ENCODE results near the gene OR8S1.
"Not testable (repeated sequence)": the region's sequence is repeated elsewhere in the genome, so short reads cannot be mapped to it uniquely, and the experiment has no call there.

Gene OR8S1

DNA sequence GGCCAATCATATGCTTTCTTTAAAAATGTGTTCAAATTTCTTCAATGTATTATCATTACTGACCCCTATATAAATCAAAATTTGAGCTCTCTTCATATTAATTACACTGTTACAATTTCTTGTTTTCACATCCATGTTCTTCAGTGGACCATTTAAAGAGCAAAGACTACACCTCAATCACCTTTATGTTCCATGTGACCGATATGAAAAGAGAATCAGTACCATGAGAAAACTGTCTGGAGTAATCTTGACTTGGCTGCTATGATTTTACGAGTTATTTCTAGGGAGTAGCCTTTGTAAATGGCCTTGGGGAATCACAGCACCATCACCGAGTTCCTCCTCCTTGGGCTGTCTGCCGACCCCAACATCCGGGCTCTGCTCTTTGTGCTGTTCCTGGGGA, at the start of gene OR8S1:
Gene OR8S1, plus strand, starts transcription at position 301 of the 400 bp plus-strand sequence. Its CDS starts 0 bp downstream, at position 301.
- no peak for DNase-seq

DNA sequence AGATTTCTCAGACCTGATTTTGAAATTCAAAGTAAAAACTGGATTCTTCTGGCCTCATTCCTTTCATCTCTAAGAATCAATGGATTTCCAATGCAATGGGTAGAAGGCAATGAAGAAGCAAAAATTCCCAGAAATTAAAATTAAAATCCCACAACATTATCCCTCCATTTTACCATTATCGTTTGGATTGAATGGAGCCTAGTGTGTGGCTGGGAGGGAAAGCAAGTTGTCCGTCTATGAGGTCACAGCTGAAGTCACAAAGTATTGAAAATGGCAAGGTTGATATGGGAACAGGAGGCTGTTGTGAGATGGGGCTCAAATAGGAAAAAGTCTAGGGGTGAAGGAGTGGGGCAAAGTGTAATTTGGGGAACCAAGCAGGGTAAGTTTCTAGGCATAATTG, 43.2 kb upstream of the OR8S1 start, which contains the start of gene C12orf54:
Gene C12orf54, plus strand, starts transcription at position 301 of the 400 bp plus-strand sequence. CDS start 799 bp downstream, outside the sequence.
- no peak for DNase-seq

- no peak for DNase-seq
These were observed 42.5 kb upstream of the OR8S1 start for GRCh38 chr12:48482930-48483329.

DNA sequence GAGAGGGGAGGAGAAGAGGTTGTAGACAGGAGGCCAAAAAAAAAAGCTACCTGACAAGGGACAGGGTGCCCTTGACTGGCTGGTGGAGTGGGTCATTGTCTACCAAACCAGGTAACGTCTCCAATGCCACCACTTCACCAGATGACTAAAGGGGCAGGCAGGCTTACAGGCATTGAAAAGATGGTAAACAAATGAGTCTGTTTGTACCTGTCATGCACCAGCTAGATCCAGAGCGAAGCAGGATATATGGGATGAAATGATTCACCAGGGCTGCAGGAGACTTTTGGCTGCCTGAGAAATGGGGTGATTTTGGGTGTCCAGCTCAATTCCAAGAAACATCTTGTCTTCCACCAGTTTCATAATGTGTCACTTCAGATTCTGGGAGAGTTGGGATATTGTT, 39.2 kb upstream of the OR8S1 start:
- no peak for DNase-seq

- no peak for DNase-seq
These were observed 38.8 kb upstream of the OR8S1 start for GRCh38 chr12:48486679-48487078.

DNA sequence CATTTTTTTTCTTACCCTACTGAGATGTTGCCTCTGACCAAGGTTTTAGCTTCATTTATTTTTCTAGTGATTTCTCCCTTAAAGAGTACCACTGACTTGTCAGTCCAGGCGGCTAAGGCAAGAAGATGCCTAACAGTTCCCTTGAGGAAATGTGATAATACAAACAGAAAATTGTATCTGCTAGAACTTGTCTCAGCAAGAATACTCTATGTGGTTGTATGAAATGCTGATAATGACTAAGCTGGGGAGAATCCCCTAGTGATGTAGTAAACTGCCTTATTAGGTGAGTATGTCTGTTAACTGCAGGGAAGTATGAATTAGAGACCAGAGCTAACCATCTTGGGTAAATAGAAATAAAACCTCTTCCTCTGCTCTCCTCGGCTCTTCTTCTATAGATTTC, 36.4 kb upstream of the OR8S1 start:
- no peak for DNase-seq

DNA sequence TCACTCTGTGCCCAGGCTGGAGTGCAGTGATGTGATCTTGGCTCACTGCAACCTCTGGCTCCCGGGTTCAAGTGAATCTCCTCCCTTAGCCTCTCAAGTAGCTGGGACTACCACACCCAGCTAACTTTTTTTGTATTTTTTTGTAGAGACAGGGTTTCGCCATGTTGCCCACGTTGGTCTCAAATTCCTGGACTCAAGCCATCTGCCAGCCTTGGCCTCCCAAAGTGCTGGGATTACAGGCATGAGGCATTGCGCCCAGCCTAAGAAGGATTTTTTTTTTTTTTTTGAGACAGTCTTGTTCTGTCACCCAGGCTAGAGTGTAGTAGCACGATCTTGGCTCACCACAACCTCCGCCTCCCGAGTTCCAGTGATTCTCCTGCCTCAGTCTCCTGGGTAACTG, 36.0 kb upstream of the OR8S1 start:
- DNase-seq, result not testable (repeated sequence)

GRCh38 chr12:48500281-48500680, 25.2 kb upstream of the OR8S1 start:
- DNase-seq, result not testable (repeated sequence)

DNA sequence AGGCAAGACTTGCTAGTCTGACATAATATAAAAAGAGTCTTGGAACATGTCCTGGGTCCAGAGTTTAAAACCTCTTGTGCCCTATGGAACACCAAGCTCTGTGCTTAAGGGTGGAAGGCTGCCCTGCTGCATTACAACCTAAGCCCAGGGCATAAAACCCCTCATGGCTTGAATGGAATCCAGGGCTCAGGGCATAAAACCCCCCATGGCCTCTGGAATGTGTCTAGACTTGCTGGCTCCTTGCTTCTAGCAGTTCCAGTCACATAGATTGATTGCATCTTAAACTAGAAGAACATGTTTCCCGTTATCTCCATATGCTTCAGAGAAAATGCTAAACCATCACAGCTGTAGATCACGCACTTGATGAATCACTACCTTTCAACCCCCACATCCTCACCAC, 18.6 kb upstream of the OR8S1 start:
- DNase-seq, result not testable (repeated sequence)

DNA sequence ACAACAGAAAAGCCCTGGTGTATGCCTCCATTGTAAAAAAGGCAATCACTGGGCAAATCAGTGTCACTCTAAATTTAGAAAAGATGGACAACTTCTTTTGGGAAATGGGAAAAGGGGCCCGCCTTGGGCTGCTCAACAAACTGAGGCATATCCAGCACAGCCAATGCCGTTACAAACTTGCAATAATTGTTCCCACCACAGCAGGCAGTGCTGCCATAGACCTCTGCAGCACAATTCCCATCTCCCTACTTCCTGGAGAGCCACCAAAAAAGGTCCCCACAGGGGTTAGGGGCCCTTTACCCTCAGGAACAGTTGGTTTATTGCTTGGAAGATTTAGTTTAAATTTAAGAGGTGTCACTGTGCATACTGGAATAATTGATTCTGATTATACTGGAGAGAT, 16.4 kb upstream of the OR8S1 start:
- no peak for DNase-seq

DNA sequence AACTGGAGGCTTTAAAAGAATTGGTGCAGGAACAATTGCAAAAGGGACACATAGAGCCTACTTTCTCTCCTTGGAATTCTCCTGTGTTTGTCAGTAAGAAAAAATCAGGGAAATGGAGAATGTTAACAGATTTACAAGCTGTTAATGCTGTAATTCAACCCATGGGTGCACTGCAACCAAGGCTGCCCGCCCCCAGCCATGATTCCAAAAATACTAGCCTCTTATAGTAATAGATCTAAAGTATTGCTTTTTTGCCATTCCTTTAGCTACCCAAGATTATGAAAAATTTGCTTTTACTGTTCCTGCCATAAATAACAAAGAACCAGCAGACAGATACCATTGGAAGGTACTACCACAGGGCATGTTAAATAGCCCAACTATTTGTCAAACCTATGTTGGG, 15.3 kb upstream of the OR8S1 start:
- DNase-seq, result no peak

GRCh38 chr12:48512855-48513254, 12.6 kb upstream of the OR8S1 start:
- no peak for DNase-seq

- no peak for DNase-seq
These were observed 10.7 kb upstream of the OR8S1 start for GRCh38 chr12:48514728-48515127.

DNA sequence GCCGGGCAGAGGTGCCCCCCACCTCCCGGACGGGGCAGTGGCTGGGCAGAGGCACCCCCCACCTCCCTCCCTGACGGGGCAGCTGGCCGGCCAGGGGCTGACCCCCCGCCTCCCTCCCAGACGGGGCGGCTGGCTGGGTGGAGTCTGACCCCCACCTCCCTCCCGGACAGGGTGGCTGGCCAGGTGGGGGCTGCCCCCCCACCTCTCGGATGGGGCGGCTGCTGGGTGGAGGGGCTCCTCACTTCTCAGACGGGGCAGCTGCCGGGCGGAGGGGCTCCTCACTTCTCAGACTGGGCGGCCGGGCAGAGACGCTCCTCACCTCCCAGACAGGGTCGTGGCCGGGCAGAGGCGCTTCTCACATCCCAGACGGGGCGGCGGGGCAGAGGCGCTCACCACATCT, 5.1 kb upstream of the OR8S1 start:
- not testable (repeated sequence) for DNase-seq

- DNase-seq, result no peak
These were observed 2.6 kb downstream of the OR8S1 start for GRCh38 chr12:48527891-48528670.

- no peak for DNase-seq
These were observed 7.2 kb downstream of the OR8S1 start for GRCh38 chr12:48532601-48533000.

DNA sequence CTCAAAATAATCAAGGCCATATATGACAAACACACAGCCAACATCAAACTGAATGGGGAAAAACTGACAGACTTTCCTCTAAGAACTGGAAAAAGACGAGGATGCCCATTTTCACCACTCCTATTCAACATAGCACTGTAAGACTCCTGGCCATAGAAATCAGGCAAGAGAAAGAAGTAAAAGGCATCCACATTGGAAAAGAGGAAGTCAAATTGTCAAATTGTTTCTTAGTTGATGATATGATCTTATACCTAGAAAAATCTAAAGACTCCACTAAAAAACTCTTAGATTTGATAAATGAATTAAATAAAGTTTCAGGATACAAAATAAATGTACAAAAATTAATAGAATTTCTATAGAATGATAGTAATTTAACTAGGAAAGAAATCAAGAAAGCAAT, 11.2 kb downstream of the OR8S1 start:
- DNase-seq, result no peak

- DNase-seq, result no peak
These were observed 17.0 kb downstream of the OR8S1 start for GRCh38 chr12:48542300-48542928.

DNA sequence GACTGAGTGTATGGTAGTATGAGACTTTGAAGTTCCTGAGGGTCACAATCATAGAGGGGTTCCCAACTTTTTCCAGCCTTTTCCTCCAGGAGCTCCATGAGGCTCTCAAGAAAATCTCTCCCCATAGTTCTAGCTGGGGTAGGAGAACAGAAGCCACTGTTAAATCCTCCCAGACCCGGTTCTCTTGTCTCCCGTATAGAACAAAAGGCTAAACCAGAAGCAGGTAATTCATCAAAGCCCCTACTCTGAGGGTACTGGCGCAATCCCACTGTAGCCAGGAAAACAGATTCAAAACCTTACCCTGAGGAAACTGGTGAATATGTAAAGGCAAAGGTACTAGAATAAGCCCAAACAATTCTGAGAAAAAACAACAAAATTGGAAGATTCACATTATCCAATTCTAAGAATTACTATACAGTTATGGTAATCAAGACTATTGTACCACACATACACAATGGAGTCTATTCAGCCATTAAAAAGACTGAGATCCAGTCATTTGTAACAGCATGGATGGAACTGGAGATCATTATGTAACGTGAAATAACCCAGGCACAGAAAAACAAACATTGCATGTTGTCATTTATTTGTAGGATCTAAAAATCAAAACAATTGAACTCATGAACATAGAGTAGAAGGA, 20.5 kb downstream of the OR8S1 start:
- no peak for DNase-seq

DNA sequence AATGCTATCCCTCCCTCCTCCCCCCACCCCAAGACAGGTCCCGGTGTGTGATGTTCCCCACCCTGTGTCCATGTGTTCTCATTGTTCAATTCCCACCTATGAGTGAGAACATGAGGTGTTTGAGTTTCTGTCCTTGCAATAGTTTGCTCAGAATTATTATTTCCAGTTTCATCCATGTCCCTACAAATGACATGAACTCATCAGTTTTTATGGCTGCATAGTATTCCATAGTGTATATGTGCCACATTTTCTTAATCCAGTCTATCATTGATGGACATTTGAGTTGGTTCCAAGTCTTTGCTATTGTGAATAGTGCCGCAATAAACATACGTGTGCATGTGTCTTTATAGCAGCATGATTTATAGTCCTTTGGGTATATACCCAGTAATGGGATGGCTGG, 21.6 kb downstream of the OR8S1 start:
- not testable (repeated sequence) for DNase-seq

GRCh38 chr12:48551636-48552035, 26.2 kb downstream of the OR8S1 start:
- DNase-seq, result not testable (repeated sequence)

GRCh38 chr12:48553666-48554343, 28.4 kb downstream of the OR8S1 start:
- DNase-seq, result not testable (repeated sequence)

- no peak for DNase-seq
These were observed 31.2 kb downstream of the OR8S1 start for GRCh38 chr12:48556631-48557030.

Data from DMS79 treated with DMSO at 0.1 percent for 48 hours (cell line).